ENCODE results near the gene ADAMTS2.

GRCh38 chr5:179339996-179340395, 5.3 kb downstream of the ADAMTS2 start:
- TF ChIP-seq POLR2A (IDR thresholded peaks at IDR 0.05), result no peak
- no peak for TF ChIP-seq CTCF (IDR thresholded peaks at IDR 0.05)
- TF ChIP-seq POLR2AphosphoS5 (IDR thresholded peaks at IDR 0.05), result no peak

All from transverse colon (tissue), 4 donors.